Astrocyte of the hippocampus (primary cell): ENCODE results near the gene ATP6V0C.
"Not testable (repeated sequence)": the region's sequence is repeated elsewhere in the genome, so short reads cannot be mapped to it uniquely, and the experiment has no call there.

Source experiments
- DNase-seq: peaks from one replicate; pipeline ENCODE4 v3.0.0; 2011; ENCODE audit warnings: low read depth, low spot score

The ATP6V0C gene

DNA sequence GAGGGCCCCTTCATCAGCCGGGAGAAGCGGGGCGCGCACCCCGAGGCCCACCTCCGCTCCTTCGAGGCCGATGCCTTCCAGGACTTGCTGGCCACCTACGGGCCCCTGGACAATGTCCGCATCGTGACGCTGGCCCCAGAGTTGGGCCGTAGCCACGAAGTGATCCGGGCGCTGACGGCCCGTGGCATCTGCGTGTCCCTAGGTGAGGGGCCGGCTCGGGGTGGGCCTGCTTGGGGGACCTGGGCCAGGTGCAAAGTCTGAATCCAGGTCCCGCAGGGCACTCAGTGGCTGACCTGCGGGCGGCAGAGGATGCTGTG lies 14.0 kb downstream of the ATP6V0C start:
- DNase-seq, result no peak

DNA sequence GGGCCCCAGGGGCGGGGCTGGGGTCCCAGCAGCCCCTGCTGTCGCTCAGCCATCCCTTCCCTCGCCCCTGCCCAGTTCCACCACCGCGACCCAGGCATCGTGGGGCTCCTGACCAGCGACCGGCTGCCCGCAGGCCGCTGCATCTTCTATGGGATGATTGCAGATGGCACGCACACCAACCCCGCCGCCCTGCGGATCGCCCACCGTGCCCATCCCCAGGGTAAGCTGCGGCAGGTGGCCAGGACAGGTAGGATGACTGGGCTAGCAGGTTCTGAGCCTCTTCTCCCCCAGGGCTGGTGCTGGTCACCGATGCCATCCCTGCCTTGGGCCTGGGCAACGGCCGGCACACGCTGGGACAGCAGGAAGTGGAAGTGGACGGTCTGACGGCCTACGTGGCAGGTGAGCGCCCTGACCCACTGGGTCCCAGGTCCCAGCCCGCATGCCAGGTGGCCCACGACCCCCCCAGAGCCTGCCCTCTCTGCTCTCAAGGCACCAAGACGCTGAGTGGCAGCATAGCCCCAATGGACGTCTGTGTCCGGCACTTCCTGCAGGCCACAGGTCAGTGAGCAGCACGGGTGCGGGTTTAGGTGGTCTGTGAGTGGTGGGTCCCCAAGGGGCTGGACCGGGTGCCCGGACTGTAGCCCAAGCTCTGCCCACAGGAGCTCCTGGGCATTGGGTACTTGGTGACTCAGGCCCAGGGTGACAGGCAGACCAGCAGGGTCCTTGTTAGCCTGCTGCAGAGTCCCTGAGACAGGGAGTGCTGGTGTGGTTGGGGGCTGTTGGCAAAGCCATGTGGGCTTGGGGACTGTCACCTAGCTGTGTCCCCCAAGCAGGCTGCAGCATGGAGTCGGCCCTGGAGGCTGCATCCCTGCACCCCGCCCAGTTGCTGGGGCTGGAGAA lies 14.7 kb downstream of the ATP6V0C start:
- no peak for DNase-seq

- DNase-seq, result no peak
These were observed 15.5 kb downstream of the ATP6V0C start for GRCh38 chr16:2529061-2529931.

DNA sequence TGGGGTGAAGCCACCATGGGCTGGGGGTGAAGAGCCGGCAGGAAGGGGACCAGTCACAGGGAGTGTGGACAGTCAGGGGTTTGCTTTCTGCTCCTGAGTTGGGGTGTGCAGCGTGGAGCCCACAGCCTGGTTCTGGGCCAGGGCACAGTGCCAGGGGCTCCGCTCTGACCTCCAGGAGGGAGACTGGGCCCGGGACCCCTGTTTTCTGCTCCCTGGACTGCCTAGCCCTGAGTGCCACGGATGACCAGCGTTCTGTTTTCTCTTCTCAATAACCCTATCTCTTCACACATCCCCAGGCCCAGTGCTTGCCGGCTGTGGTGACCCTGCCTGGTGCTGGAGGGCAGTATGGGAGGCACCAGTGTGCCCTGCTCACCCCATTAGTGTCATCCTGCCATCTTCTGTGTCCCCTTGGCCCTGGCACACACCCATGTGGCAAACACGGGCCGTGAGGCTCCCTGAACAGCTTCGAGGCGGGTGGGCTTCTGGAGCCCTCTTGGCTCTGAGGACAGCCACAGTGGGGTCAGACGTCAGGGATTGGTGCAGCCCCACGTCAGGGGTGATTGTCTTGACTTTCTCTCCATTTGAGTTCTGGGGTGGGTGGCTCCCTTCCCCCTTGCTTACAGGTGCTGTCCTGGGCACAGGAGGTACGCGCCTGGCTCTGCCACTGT lies 16.3 kb downstream of the ATP6V0C start:
- no peak for DNase-seq

DNA sequence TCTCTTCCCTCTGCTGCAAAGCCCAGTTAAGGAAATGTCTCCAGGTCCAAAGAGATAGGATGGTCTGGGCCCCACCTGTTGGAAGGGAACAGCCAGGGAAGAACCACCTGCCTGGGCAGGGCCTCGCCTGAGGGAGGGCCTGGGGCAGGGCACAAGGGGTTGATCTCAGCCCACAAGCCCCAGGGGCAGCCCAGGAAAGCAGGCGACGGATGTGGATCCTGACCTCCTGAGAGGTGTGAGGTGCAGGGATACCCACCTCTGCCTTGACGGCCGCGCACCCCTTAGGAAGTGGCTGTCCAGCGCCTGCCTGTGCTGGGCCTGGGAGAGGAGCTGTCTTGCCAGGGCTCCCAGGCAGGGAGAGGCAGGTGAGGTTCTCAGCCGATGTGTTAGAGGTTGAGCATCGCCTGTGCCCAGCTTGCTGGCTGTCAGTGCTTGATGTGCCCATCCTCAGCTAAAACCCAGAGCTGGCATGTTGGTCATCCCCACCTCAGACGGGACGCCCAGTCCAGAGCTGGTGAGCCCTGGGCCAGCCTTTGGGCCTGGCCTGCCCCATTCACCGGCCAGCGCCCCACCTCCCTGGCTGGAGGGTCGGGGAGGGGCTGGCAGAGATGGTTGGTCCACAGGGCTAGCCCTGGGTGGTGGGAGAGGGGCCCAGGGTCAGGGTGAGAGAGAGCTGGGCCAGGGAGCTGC lies 17.0 kb downstream of the ATP6V0C start:
- DNase-seq, result no peak

GRCh38 chr16:2531371-2531695 lies 17.6 kb downstream of the ATP6V0C start, which contains the start of gene CEMP1:
Gene CEMP1 (minus strand): TSS chr16:2531408. CDS start chr16:2531073, 335 bp downstream.
- DNase-seq, result no peak

GRCh38 chr16:2531696-2532493 lies 18.1 kb downstream of the ATP6V0C start:
- DNase-seq, result peak; percentile 99

GRCh38 chr16:2532494-2533141 lies 18.9 kb downstream of the ATP6V0C start:
- DNase-seq, result peak; percentile 54

DNA sequence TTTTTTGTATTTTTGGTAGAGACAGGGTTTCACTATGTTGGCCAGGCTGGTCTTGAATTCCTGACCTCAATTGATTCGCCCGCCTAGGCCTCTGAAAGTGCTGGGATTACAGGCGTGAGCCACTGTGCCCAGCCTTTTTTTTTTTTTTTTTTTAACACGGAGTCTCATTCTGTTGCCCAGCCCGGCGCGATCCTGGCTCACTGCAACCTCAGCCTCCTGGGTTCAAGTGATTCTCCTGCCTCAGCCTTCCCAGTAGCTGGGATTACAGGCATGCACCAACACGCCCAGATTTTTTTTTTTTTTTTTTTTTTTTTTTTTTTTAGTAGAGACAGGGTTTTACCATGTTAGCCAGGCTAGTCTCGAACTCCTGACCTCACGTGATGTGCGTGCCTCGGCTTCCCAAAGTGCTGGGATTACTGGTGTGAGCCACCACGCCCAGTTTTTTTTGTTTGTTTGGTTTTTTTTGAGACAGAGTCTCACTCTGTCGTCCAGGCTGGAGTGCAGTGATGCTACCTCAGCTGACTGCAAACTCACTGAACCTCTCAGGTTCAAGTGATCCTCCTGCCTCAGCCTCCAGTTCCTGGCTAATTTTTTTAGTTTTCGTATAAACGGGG lies 19.5 kb downstream of the ATP6V0C start:
- DNase-seq, result not testable (repeated sequence)

- no peak for DNase-seq
These were observed 20.2 kb downstream of the ATP6V0C start for GRCh38 chr16:2533912-2534311.

GRCh38 chr16:2534335-2534734 lies 20.6 kb downstream of the ATP6V0C start:
- DNase-seq, result not testable (repeated sequence)

DNA sequence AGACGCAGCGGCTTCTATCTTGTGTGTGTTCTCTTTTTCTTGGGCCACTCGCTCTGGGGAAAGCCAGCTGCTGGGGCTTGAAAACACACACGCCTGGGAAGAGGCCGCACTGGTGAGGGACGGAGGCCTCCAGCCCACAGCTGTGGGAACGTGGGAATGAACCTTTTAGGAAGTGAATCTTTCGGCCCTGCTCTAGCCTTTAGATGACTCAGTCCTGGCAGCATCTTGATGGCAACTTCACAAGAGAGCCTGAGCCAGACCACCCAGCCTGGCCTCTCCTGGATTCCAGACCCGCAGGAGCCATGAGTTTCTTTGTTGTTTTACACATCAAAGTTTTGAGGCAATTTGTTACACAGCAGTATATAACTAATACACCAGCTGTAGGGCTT lies 21.9 kb downstream of the ATP6V0C start:
- DNase-seq, result peak; percentile 74

DNA sequence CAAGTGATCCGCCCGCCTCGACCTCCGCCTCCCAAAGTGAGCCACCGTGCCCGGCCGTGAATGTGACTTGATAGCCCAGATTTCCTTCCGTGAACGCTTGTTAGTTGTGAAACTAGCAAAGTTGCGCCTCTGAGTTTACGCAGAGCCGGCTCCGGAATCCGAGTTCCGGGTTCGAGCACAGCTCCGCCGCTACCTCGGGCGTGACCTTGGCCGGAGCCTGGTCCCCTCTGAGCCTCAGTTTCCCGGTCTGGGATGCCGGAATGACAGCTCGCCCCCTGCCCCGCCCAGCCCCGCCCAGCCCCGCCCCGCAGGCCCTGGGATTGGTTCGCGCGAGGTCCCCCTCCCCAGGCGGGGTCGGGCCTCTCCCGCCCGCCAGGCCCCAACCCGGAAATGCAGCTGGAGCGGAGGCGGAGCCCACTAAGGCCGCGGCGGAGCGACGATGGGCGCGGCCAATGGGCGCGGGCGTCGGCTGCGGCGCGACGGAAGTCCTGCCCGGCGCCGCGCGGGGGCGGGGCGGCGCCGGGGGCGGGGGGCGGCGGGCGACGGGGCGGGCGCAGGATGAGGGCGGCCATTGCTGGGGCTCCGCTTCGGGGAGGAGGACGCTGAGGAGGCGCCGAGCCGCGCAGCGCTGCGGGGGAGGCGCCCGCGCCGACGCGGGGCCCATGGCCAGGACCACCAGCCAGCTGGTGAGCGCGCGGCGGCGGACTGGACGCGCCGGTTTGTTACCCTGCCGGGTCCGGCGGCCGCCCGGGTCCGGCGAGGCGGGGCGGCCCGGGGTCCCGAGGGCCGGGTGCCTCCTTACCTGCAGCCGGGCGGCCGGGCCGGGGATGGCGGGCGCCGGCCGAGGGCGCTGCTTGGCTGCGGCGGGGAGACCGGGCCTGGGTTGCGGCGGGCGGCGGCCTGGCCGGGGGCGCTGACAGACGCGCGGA lies 24.0 kb downstream of the ATP6V0C start, which contains the start of gene PDPK1:
PDPK1 (plus strand) TSS at position 571 of the 929 bp plus-strand sequence; CDS start at position 663, 92 bp downstream.
- DNase-seq, result peak; percentile 99

DNA sequence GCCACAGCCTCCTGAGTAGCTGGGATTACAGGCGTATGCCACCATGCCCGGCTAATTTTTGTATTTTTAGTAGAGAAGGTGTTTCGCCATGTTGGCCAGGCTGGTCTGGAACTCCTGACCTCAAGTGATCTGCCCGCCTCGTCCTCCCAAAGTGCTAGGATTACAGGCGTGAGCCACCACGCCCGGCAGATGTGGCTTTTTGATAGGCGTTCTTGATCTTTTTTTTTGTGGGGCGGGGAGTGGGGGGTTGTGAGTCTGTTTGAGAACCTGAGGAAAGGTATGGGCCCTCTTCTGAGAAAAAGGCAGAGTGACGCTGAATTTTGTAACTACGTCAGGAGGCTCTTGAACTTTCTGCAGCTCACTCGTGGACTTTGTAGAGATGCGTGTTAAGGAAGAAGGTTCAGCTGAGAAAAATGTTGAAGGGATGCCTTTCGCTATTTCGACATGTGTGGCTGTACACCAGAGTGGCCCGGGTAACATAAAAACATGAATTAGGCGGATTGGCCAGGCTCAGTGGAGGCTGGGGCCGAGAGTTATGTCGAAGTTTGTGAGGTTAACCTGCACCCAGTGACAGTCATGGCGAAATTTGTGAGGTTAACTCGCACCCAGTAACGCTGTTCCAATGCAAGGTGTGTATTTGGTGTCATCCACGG lies 25.6 kb downstream of the ATP6V0C start:
- not testable (repeated sequence) for DNase-seq

DNA sequence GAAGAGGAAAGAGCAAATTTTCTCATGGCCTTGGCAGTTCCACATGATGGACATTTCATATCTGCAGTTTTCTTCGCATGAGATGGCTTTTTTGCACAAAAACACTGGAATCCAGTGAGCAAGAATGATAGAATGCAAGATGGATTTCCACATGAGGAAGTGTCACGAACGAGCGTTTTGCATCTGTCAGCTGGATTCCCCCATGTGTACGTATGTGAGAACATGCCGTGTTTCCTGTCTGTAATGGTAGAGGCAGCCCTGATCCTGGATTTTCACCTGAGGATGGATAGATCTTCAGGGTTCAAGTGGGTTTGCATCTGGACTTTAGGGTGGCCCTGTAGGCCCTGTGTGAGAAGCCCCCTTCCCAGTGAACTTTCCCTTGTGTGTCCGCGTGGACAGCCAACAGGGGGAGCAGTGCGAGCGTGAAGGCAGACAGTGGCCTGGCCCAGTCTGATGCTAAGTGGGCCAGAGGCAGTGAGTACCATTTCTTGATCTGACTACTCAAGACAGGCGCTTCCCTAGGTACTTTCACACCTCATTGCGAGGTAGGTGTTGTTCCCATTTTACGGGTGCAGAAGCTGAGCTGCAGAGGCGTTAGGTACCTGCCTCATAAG lies 26.2 kb downstream of the ATP6V0C start:
- DNase-seq, result not testable (repeated sequence)

DNA sequence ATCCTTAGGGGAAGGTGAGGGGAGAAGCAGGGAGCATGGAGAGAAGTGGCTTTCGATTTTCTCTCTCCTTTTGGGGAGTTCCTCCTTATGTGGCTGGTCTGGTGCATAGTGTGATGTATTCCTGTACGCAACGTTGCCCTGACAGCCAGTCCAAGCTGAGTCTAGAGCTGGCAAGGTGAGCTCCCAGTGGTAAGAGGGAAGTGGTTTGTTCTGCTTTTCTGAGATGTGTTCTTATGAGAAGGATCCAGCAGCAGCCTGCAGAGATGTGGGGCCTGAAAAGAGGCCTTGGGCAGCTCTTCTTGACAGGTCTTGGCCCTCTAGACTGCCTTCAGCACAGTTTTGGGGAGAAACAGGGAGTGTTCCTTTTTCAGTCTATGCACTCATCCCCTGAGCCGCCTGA lies 27.2 kb downstream of the ATP6V0C start:
- DNase-seq, result not testable (repeated sequence)

DNA sequence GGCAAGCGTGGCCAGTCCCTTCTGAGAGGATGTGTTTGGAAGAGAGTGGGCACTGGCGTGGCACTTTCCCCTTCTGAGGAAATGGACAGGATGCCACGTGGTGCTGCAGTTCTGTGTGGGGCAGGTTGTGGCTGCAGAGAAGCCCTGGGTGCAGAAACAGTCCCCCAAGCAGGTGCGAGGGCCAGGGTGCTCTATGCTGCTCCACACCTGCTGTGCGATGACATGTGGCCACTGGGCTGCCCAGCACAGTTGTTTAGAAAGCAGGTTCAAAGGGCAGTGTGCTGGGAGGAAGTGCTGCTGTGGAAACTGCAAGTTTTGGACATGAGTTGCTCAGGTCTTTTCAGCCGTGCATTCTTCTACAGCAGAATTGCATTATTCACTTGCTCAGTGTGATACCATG lies 27.7 kb downstream of the ATP6V0C start:
- not testable (repeated sequence) for DNase-seq
